Retinal pigment epithelial cell (primary cell): Measurements from ENCODE around the gene HS3ST6.
"Not testable (repeated sequence)": the region's sequence is repeated elsewhere in the genome, so short reads cannot be mapped to it uniquely, and the experiment has no call there.

Source experiments
- DNase-seq: peaks from one replicate; pipeline ENCODE4 v3.0.0-alpha.2; 2010; ENCODE audit warnings: low read depth
- H3K4me3 ChIP-seq: 2 replicates; pipeline ENCODE4 v1.5.1; 2011; ENCODE audit warnings: mild to moderate bottlenecking, low read length, control low read depth, moderate library complexity
- TF ChIP-seq, protein P1 (sequence below): conservative IDR thresholded peaks from 2 replicates; pipeline ENCODE4 v1.5.1; 2011; ENCODE audit warnings: low read depth, low read length, control low read depth, inconsistent platforms

Gene HS3ST6

DNA sequence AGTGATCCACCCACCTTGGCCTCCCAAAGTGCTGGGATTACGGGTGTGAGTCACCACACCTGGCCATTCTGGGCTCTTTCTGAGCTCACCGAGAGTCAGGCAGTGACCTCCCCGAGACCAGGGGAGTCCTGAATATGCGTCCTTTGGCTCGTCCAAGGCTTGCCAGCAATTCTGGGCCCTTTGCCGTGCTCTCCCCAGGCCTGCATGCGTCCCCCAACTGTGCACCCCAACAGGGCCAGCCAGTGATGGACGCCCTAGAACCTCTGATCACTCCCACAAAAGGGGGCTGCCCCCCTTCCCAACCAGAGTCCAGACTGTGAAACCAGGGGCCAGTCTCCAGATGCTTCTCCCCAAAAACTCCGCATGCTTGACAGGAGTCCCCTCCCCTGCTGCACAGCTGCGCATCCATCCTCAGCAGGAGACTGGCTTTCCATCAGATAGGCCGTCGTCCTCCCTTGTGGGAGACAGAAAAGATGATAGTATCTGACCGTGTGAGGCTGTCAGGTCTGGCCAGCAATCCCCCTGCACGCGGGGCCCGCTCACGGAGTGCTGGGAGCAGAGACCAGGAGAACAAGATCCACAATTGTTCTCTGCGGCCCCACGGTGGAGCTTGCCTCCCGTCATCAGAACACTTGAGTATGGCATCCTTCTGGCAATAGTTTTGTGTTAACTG is 15.5 kb downstream of the HS3ST6 start:
- TF ChIP-seq, protein P1, sequence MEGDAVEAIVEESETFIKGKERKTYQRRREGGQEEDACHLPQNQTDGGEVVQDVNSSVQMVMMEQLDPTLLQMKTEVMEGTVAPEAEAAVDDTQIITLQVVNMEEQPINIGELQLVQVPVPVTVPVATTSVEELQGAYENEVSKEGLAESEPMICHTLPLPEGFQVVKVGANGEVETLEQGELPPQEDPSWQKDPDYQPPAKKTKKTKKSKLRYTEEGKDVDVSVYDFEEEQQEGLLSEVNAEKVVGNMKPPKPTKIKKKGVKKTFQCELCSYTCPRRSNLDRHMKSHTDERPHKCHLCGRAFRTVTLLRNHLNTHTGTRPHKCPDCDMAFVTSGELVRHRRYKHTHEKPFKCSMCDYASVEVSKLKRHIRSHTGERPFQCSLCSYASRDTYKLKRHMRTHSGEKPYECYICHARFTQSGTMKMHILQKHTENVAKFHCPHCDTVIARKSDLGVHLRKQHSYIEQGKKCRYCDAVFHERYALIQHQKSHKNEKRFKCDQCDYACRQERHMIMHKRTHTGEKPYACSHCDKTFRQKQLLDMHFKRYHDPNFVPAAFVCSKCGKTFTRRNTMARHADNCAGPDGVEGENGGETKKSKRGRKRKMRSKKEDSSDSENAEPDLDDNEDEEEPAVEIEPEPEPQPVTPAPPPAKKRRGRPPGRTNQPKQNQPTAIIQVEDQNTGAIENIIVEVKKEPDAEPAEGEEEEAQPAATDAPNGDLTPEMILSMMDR, result no peak
- no peak overlapping the region for H3K4me3 ChIP-seq
- DNase-seq, result no peak

DNA sequence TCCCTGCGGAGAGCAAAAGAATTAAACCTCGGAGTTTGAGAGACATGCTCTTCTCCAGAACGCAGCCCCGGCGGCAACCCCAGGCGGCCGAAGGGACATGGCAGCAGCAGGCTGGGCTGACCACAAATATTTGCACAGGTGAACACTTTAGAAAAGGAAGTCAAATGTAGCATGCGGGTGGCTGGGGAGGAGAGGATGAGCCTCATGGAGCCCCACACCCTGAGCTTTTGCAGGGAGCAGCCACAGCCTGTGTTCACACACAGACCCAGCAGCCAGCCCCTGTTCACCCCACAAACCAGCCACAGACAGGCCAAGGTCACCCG is 17.8 kb downstream of the HS3ST6 start:
- TF ChIP-seq, protein P1, result no peak
- no peak for DNase-seq

DNA sequence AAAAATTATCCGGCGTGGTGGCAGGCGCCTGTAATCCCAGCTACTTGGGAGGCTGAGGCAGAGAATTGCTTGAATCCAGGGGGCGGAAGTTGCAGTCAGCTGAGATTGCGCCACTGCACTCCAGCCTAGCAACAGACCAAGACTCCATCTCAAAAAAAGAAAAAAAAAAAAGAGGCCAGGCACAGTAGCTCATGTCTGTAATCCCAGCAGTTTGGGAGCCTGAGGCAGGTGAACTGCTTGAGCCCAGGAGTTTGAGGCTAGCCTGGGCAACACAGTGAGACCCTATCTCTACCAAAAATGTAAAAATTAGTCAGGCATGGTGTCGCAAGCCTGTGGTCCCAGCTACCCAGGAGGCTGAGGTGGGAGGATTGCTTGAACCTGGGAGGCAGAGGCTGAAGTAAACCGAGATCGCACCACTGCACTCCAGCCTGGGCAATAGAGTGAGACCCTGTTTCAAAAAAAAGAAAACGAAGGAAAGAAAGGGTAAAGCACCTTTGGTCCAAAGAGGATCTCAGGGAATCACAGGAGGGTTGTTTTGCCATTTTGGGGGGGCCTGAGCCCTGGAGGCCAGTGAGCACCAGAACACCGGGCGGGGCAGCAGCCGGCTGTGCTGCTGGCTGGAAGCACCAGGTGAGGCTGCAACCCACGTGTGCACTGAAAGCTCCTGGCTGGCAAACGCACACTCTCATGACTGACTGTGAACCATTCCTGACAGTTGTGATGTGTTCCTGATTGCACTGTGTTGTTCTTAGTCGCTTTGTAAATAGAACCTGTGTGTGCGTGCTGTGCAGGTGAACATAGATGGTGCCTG is 18.4 kb downstream of the HS3ST6 start:
- TF ChIP-seq, protein P1, result no peak
- no peak for DNase-seq

More for the DNA sequence above, 17.8 kb downstream of the HS3ST6 start:
- H3K4me3 ChIP-seq, result no peak overlapping the region

DNA sequence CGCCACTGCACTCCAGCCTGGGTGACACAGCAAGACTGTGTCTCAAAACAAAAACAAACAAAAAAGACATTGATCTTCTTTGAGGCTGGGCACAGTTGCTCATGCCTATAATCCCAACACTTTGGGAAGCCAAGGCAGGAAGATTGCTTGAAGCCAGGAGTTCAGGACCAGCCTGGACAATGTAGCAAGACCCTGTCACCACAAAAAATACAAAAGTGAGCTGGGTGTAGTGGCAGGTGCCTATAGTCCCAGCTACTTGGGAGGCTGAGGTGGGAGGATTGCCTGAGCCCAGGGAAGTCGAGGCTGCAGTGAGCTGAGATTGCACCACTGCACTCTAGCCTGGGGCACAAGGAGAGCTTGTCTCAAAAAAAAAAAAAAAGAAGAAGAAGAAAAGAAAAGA is 20.5 kb downstream of the HS3ST6 start:
- H3K4me3 ChIP-seq, DNase-seq: not testable (repeated sequence)

More for the DNA sequence above, 18.4 kb downstream of the HS3ST6 start:
- H3K4me3 ChIP-seq, result no peak overlapping the region

DNA sequence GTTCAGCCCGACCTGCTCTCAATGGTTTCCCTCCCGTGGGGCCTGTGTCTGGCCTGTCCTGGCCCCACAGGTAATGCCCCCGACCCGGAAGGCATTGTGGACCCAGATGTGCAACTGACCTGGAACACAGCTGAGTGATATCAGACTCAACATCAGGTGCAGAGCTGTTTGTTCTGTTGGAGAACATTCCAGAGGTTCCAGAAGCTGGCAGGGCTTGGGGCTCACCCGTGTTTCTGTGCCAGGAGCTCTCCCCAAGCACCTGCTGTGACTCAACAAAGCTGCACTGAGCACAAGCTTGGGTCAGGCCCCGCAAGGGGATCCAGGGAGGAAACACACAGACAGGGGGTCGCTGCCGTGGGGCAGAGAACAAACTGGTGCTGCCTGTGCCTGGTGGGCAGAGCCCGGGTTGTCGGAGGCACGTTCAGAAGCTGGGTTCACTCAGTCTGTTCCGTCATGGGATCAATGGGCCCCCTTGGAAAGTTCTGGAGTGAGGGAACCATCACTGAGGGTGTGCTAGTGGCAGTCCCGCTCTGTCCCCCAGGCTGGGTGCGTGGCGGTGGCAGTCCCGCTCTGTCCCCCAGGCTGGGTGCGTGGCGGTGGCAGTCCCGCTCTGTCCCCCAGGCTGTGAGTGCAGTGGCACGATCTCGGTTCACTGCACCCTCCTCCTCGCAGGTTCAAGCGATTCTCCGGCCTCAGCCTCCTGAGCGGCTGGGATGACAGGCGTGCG is 22.1 kb downstream of the HS3ST6 start:
- no peak overlapping the region for H3K4me3 ChIP-seq
- no peak for DNase-seq
- TF ChIP-seq, protein P1, result no peak

DNA sequence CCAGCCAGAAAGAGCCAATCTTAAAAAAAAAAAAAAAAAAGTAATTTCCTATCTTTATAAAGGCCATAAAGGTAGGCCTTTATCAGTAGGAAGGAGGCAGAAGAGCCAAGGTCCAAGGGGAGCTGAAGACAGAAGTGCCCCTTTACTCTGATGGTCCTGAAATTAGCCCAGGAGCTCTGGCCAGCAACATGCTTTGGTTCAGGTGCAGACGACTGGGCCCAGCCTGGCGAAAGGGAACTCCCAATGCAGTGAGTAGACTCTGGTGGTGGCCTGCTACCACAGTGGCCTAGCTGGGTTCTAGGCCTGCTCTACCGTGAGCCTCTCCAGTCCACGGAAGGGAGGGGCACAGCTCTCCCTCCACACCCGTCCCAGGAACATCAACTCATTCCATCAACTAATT is 23.1 kb downstream of the HS3ST6 start:
- no peak overlapping the region for H3K4me3 ChIP-seq
- TF ChIP-seq, protein P1, result no peak
- DNase-seq, result no peak

DNA sequence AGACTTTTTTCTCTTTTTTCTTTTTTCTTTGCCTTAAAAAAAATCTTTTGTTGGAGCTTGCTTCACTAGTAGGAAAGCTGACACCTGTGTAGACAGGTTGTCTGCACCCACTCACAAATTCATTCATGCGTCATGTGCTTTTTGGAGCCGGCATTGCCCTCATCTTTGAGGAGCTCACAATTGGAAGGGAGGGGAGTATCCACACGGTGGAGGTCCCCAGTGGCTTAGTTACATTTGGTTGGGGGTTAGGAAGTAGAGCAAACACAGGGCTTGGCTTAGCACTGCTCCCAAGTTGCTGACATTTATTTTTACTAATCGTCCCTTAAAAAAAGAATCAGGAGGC is 27.5 kb downstream of the HS3ST6 start:
- H3K4me3 ChIP-seq, result no peak overlapping the region
- DNase-seq, result no peak
- TF ChIP-seq, protein P1, result no peak
